NOMO-1 (cell line): ENCODE data around the gene SPATA18.

Experiments used
- DNase-seq, 2 experiments: peaks; one replicate each; lab custom pipeline; 2025; ENCODE audit not compliant: unreplicated experiment in 2 of 2; lab: John Stamatoyannopoulos, UW

SPATA18 gene, protein sequence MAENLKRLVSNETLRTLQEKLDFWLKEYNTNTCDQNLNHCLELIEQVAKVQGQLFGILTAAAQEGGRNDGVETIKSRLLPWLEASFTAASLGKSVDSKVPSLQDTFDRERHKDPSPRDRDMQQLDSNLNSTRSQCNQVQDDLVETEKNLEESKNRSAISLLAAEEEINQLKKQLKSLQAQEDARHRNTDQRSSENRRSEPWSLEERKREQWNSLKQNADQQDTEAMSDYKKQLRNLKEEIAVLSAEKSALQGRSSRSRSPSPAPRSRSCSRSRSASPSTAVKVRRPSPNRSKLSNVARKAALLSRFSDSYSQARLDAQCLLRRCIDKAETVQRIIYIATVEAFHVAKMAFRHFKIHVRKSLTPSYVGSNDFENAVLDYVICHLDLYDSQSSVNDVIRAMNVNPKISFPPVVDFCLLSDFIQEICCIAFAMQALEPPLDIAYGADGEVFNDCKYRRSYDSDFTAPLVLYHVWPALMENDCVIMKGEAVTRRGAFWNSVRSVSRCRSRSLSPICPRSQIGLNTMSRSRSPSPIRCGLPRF

DNA sequence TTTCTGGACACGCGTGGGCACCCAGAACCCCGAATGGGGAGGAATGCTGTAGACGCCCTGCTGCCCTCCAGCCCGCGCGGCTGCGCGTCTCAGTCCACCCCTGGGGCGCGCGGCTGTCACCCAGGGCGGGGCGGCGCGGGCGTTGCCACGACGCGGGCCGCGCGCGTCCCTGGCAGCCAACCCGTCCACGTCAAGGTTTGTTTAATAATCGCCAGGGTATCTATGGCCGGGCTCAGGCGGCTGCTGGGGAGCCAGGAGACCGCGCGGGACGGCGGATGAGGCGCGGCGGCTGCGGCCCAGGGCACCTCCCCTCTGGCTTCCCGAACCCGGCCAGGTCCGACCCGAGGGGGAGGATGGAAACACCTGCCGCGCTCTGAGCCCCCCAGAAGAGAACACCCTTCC lies at the start of gene SPATA18:
TSS of gene SPATA18 (plus strand) at position 92 of the 402 bp plus-strand sequence. CDS start 401 bp downstream, outside the sequence.
- peak in 1 of 2 experiments; percentile 45 for DNase-seq

DNA sequence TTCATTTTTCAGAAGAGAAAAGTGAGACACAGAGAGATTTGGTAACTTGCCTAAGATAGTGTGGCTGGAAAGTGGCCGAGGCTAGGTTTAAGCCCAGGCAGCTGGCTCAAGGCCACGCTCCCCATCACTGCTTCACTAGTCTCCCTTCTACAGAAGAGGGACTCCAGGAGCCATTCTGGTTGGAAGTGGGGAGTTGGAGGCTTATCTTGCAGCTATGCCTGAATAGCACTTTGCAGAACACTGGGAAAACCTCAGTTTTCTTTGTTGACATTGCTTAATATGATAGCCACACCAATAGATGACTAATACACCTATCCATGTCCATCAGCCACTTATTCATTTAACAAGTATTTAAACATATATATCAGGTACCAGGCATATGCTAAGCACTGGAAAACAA lies 49.5 kb upstream of the SPATA18 start:
- DNase-seq = no peak

DNA sequence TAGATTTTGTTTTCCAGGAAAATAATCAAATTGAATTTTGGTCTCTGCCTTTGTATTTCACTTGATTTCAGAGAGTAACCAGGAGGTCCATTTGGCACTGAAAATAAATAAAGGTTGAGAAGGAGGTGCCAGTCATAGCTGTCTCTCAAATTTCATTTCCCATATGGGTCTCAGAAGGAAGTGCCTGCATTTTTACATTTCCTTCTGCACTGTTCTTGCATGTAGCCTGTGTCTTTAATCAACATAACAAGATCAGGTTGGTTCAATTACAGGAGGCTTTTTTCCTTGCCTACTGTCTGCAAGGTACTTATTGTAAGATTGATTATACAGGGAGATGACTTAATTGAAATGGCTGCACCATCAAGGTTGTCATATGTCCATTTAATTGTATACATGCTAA lies 46.7 kb upstream of the SPATA18 start:
- no peak for DNase-seq

DNA sequence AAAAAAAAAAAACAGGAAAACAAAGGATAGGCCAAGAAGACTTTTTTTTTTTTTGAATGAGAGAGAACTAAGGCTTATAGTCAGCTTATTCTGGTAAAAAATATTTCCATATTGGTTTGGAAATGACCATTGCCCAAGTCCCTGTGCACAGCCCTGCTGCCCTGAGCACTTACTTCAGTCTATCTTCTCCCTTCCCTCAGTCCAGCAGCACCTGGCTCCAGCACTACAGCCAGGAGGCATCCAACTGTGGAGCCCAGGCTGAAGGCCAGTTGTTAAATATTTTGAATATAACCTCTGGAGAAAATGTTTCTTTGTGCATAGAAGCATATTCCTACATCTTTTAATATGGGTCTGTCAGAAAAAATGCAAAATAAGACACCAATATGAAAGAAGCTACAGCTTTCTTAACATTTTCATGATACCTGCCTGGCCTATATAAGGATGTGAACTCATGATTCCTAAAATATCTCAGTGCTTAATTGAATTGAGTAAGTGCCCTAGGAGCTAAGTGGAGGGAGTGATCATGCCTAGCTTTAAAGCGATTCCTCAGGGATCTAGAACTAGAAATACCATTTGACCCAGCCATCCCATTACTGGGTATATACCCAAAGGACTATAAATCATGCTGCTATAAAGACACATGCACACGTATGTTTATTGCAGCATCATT lies 45.4 kb upstream of the SPATA18 start:
- no peak for DNase-seq

DNA sequence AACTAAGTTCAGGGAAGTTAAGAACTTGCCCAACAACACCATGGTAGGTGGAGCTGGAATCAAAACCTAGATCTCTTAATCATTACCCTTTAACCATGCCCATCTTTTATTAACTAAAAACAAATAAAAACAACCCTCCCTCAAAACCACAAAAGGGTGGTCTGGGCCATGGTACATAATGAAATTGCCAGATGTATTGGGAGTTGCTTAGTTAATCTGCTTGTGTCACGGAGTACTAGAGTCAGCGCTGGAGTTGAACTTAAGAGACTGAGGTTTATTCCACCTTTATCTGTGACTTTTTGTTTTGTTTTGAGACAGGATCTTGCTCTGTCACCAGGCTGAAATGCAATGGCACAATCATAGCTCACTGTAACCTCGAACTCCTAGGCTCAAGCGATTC lies 44.2 kb upstream of the SPATA18 start:
- DNase-seq = no peak

DNA sequence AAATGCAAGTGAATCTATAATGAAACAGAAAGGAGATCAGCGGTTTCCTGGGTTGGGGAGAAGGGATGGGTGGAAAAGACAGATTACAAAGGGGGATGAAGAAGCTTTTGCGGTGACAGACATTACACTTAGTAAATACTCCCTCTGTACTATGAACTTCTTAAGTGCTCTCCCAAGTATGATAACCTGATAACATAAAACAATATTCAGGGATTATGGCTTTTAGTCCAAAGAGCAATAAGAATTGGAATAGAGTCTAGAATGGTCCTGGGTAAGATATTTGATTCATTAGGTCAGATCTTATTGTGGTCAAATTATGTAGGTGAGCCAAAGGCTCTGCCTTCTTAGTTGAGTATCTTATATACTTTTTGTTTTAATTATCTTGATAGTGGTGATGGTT lies 40.1 kb upstream of the SPATA18 start:
- DNase-seq = no peak

DNA sequence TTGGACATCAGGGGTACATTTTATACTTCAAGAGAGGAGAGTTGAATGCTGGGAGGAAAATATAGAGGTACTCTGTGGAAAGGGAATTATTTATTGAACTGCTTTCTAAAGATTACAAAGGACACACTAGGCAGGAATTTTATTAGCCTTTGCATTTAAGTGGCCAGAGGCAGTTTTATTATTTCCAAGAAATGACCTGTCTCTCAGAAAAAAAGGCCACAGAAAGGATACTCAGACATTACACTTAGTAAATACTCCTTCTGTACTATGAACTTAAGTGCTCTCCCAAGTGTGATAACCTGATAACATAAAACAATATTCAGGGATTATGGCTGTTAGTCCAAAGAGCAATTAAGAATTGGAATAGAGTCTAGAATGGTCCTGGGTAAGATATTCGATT lies 38.5 kb upstream of the SPATA18 start:
- DNase-seq = no peak

DNA sequence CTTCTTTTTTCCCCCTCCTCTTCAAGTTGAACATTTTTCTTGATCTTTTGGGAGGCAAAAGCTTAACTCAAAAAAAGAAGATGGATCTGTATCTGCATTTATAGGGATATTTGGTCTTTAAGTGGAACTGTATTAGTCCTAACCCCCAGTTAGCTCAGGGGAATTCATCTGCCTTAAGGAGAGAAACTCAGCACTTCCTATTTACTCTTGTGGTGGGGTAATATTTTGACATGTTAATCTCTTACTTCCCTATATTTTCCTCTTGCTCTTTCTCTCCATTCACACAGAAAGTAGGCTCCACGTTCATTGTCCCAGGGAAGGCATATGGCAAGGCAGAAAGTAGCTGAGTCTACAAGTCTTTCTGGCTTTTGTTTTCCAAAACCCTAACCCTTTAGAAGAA lies 36.2 kb upstream of the SPATA18 start:
- DNase-seq = peak; percentile 53 to 72

DNA sequence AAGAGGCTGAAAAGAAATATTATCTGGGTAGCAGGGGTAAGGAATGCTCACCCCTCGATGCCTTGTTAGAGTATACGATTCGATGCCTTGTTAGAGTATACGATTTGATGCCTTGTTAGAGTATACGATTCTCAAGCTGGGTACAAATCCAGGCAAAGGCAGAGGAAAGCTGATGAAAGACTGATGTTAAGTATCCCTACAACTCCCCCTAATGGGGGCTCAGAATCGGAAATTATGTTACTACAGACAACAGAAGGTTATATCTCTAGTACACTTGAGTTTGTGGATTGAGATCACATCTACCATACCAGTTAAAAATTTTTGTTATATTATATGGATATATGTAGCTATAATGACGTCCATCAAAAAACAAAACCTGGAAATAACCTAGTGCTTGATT lies 35.7 kb upstream of the SPATA18 start:
- peak in 1 of 2 experiments; percentile 33 for DNase-seq

DNA sequence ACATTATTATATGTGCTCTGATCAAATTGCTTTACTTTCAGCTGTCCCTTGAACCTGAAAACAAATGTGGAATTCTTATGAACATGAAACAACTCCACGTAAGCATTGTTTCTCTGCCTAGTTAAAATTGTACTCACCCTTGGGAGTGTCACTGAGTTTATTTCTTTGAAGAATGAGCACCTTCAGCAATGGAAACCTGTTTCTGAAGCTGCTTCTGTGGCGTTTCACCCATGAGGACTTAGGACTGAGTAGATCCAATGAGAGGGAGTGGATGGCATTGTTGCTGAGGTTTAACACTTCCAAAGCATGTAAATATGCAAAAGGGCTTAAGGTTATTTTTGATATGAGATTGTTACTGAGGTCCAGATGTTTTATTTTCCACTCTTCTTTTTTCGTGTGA lies 34.1 kb upstream of the SPATA18 start:
- DNase-seq = no peak

DNA sequence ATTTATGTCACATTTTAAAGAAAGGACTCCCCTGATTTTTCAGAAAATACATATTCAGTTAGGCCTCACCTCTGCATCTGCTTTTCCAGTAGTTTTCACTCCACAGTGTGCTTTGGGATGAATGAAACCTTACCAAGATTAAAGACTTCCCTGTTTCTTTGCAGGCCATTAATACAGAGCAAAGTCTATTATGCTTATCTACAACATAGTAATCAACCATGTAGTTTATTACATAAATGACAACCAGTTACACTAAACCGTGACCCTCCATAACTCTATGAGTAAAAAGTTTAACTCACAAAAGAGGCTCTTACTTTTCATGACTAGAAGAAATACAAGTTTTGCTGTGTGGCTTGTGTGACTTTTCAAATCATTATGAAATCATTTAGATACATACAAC lies 33.3 kb upstream of the SPATA18 start:
- DNase-seq = no peak

DNA sequence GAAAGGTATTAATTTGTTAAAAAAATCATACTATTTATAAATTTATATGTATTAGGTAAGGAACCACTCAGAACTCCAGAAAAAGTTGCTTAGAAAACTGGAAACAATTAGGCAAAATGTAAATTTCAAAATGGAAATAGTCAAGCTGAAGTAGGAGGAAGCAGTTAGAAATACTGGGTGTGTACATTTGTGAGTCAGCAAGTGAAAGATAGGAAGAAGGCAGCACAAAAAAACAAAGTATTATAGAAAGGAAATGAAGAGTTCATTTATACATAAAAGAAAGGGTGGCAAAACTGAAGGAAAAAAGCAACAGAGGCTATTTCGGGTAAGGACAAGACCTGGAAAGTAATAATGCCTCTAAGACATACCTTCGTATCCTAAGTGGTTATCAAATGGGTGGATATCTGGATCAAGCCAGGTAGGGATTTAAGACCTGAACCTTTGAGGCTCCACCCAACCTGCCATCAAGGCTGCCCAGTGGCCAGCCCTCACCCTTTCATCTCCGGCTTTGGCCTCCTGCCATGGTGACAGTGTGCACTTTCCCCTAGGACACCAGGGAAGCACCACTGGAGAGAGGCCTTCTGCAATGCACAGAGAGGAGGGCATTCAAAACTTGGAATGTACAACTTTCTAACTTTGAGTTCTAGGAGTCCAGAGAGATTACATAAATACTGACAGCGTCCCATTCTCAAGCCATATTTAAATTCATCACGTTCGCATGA lies 31.0 kb upstream of the SPATA18 start, which contains the start of gene LRRC66:
TSS of gene LRRC66 (minus strand) at position 428 of the 722 bp plus-strand sequence. CDS start 2,750 bp downstream, outside the sequence.
- DNase-seq = peak; percentile 2 to 17

DNA sequence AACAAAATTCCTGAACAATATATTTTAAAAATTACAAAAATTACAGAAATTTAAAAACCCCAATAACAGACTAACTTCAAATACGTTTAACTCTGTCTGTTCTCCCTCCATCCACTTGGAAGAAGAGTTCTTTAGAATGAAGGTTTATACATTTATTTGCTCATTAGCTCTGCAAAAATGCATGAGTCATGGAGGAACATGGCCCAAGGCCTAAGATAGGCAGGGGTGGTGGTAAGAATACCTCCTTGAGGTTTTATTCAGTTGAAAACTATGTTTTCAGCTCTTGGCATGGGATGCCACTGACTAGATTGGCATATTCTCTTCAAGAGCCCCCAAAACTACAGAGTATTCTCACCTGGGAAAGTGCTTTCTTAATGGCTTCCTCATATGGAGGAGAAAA lies 22.1 kb upstream of the SPATA18 start:
- DNase-seq = no peak

DNA sequence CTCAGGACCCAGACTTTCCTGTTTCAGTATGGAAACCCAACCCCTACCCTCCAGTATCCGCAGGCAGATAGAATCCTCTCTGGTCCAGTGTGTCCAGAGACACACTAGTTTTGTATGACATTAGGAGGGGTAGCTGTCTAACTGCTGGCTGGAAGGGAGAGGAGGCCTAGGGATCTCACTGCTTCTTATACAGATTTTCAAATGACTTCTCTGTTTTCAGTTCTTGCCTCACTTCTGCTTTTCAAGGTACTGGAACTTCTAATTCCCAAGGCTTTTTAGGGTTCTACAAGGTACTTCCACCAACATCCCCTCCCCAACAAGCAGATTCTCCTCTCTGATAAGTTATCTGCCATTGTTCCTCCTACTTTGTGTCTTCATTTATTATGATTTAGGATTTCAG lies 19.1 kb upstream of the SPATA18 start:
- peak; percentile 7 to 9 for DNase-seq

DNA sequence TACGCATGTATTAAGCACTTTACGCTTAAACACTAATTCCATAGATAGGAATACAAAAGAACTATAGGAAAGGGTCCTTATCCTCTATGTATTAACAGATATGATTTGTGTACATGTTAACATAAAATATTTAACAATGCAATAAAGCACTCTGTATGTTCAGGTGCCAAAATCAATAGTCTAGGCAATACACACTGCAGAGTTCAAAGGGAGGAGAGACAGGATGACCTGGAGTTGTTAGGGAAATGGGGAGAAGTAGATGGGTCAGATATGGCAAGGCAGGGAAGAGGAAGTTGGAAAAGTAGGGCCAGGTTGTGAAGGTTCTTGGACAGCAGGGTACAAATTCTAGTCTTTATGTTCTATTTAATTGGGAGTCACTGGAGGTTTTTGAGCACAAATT lies 15.9 kb upstream of the SPATA18 start:
- DNase-seq = no peak

DNA sequence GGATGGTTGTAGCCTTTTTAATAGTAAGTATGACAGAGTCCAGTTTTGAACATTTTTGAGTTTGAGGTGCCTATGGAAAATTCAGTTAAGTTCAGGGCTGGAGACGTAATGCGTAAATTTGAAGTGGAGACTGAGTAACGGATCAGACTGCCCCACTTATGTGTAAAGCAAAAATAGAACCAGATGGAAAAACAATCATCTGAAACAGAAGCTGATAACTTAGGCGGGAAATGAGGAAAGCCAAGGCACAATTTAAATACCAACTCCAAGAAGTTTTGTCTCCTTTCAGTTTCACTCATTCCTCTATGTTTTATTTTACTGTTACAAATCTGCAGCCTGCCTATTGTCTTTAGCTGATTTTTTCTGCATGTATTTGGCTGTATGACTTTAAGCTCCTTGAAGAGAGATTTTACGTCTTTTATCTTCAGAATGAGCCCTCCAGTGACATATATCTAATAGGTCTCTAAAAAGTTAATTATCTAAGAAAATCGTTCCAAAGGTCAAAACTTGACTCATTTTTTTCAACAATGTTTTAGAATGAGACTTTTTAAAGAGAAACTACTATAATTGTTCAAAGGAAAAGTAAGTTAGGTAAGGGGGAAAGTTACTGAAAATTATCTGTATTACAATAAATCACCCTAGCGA lies 14.1 kb upstream of the SPATA18 start:
- DNase-seq = no peak

DNA sequence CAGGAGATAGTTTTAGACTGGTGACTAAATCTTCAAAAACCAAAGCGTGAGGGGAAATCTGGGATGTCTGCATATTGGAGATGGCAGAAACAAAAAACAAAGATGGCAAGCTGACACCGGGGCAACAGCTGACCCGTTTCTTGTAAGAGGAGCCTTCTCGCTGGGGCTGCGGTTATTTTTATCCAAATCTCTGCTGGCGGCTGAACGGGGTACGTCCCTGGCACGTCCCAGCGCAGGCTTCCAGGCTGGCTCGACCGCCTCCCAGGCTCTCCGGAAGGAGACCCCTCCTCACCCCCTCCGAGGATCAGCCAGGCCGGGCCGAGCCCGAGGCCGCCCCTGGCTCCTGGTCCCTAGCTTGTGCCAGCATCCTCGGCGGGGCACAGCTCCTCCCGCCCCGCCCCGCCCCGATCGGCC lies 13.4 kb upstream of the SPATA18 start:
- no peak for DNase-seq

DNA sequence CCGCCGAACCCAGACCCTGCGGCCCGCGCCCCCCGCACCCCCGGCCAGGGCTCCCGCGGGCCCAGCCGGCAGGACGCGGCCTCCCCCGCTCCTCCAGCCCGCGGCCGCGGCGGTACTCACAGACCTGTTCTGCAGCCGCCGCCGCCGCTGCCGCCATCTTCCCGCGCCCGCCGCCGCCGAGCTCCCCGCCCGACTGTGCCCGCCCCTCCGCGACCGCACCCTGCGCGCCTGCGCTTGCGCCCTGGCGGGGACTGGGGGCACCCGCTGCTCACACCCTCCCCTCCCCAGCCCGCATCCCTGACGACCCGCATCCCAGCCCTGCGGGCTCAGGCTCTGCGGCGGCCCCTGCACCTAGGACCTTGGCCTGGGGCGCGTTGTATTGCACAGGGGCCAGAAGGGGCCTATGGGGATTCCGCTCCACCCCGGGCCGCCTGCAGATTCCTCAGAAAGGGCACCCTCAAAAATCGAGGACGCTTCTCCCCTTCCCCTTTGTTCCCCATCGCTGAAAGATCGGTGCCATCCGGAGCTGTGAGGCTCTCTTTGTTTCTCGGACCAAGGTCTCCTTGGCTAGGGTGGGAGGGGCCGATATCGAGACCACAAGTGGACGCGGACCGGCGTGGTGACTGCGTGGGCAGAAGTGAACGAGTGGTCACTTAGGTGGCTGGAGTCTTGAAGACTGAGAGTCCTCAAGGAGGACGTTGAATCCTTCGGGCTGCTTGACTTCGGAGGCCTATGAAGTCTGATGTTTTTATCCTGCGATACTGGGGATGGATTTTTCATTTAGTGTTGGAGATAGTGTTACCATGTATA lies 12.8 kb upstream of the SPATA18 start, which contains the start of gene SGCB:
TSS of gene SGCB (minus strand) at position 197 of the 810 bp plus-strand sequence. CDS start at position 157, 40 bp downstream.
- peak in 1 of 2 experiments; percentile 51 for DNase-seq

DNA sequence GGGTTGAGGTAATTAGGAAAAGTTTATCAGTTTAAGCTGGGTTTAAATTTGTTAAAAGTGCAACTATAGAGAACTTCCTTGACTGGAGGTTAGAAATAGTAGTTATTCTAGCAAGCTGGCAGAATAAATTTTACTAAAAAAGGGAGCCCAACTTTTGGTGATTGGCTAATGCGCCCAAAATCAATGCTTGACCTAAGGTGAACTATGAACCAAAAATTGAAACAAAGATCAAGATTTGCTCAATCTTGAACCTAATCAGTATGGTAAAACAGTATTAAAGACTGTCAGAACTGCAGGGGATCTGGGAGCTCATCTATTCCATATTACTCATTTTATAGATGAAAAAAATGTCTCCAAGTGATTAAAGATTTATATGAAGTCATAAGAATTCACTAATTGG lies 6.1 kb upstream of the SPATA18 start:
- DNase-seq = no peak

DNA sequence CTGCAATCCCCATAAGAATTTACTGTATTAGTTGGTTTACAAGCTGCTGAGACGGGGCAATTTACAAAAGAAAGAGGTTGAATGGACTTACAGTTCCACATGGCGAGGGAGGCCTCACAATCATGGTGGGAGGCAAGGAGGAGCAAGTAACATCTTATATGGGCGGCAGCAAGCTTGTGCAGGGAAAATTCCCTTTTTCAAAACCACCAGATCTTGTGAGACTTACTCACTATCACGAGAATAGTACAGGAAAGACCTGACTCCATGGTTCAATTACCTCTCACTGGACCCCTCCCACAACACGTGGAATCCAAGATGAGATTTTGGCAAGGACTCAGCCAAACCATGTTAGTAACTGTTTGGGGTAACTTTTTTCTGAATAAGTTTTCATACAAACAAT lies 1.8 kb upstream of the SPATA18 start:
- DNase-seq = no peak
